Panc1 (cell line): Measurements from ENCODE around the gene TMEM132E. TPM values are rescaled to one million over a fixed set of nuclear protein-coding genes. Genes with fewer than 3 reads are reported as not detected.

Experiments
- total RNA-seq: library from RNA; stranded (reverse); gene quantifications from one replicate; pipeline ENCODE4 v1.2.1, GENCODE V29; 2021; ENCODE audit not compliant: unreplicated experiment

Gene TMEM132E
- total RNA-seq, 1 experiment from 2014 or later = not detected

Other genes with a start within 250 kb of the TMEM132E start
- gene CCL13, start 223.1 kb upstream of the TMEM132E start, total RNA-seq = not detected
- not detected for gene CCL1, start 216.3 kb upstream of the TMEM132E start, total RNA-seq